ENCODE measurements around the gene CP. TPM values are rescaled to one million over a fixed set of nuclear protein-coding genes. Genes with fewer than 3 reads are reported as not detected.
"Not testable (repeated sequence)": the region's sequence is repeated elsewhere in the genome, so short reads cannot be mapped to it uniquely, and the experiment has no call there.

The CP gene
- total and polyA plus RNA-seq, 10 donors: 16.1 to 121 (median 71.7) TPM

GRCh38 chr3:149227591-149228268, 6.1 kb upstream of the CP start:
- H3K27me3 ChIP-seq (replicated peaks in 1 of 7): no peaks in the 10 kb centered on the region
- H3K4me3 ChIP-seq: no peak overlapping the region
- H3K9me3 ChIP-seq: peaks cover 0 to 3% (median 0%) of the 10 kb centered on the region in 8 donors
- DNase-seq: no peak
- no peaks in the 10 kb centered on the region for H3K36me3 ChIP-seq
- H3K4me1 ChIP-seq: peaks cover 0 to 32% (median 20%) of the 10 kb centered on the region in 6 donors
- WGBS, 5 donors: 84 to 95% (median 92%) methylated on average over 5 of the region's 5 CpGs
- intact Hi-C loops (cut with DNase I; ENCODE audit: low total_unique reads): no loop called here
- TF ChIP-seq CTCF (IDR thresholded peaks at IDR 0.05 in 8 of 11, conservative IDR thresholded peaks at IDR 0.05 in 3 of 11) (no peak), POLR2A (IDR thresholded peaks at IDR 0.05) (no peak), POLR2AphosphoS5 (IDR thresholded peaks at IDR 0.05) (no peak)
- H3K27ac ChIP-seq: no peak overlapping the region

- Histone ChIP-seq H3K4me1 (peaks cover 0 to 32% (median 20%) of the 10 kb centered on the region in 6 donors), H3K27ac (no peak overlapping the region), H3K4me3 (no peak overlapping the region), H3K36me3 (no peaks in the 10 kb centered on the region), H3K9me3 (peaks cover 0 to 3% (median 0%) of the 10 kb centered on the region in 8 donors), H3K27me3 (replicated peaks in 1 of 7) (no peaks in the 10 kb centered on the region)
- 81 to 86% (median 83%) methylated on average over 1 of the region's 1 CpG for WGBS, 5 donors
- intact Hi-C loops (cut with DNase I; ENCODE audit: low total_unique reads): no loop called here
- no peak for DNase-seq
- TF ChIP-seq POLR2AphosphoS5 (IDR thresholded peaks at IDR 0.05) (no peak), POLR2A (IDR thresholded peaks at IDR 0.05) (no peak), CTCF (IDR thresholded peaks at IDR 0.05 in 8 of 11, conservative IDR thresholded peaks at IDR 0.05 in 3 of 11) (no peak)
These were observed 5.1 kb upstream of the CP start for GRCh38 chr3:149226776-149227175.

- Histone ChIP-seq H3K36me3 (no peaks in the 10 kb centered on the region), H3K9me3 (peaks cover 0 to 3% (median 0%) of the 10 kb centered on the region in 8 donors), H3K4me1 (peaks cover 0 to 32% (median 20%) of the 10 kb centered on the region in 6 donors), H3K4me3 (peak overlapping the region; percentile 5 to 63 (median 14)), H3K27ac (peak overlapping the region in 7 of 8 donors; percentile 35 to 75 (median 69)), H3K27me3 (replicated peaks in 1 of 7) (no peaks in the 10 kb centered on the region)
- DNase-seq: no peak
- intact Hi-C loops (cut with DNase I; ENCODE audit: low total_unique reads): no loop called here
- TF ChIP-seq POLR2AphosphoS5 (IDR thresholded peaks at IDR 0.05): peak in 1 of 3 donors; percentile 56
- no peak for TF ChIP-seq POLR2A (IDR thresholded peaks at IDR 0.05)
- peak in 1 of 11 experiments; percentile 8 for TF ChIP-seq CTCF (IDR thresholded peaks at IDR 0.05 in 8 of 11, conservative IDR thresholded peaks at IDR 0.05 in 3 of 11)
- WGBS, 5 donors: 3 to 7% (median 6%) methylated on average over 9 of the region's 9 CpGs
These were observed 3.3 kb upstream of the CP start for GRCh38 chr3:149224736-149225594.

GRCh38 chr3:149223461-149223820, 1.8 kb upstream of the CP start:
- Histone ChIP-seq H3K9me3 (peaks cover 0 to 3% (median 0%) of the 10 kb centered on the region in 8 donors), H3K4me1 (peaks cover 0 to 32% (median 20%) of the 10 kb centered on the region in 6 donors), H3K4me3 (no peak overlapping the region), H3K27ac (peak overlapping the region in 5 of 8 donors; percentile 6 to 75 (median 69)), H3K27me3 (replicated peaks in 1 of 7) (no peaks in the 10 kb centered on the region), H3K36me3 (no peaks in the 10 kb centered on the region)
- 90 to 94% (median 91%) methylated on average over 6 of the region's 6 CpGs for WGBS, 5 donors
- intact Hi-C loops (cut with DNase I; ENCODE audit: low total_unique reads): no loop called here
- no peak for TF ChIP-seq POLR2A (IDR thresholded peaks at IDR 0.05)
- DNase-seq: no peak

- Histone ChIP-seq H3K4me3 (peak overlapping the region in 2 of 8 donors; percentile 26 to 45), H3K27ac (peak overlapping the region in 4 of 8 donors; percentile 12 to 56 (median 27)), H3K4me1 (peaks cover 0 to 19% (median 11%) of the 10 kb centered on the region in 6 donors)
- WGBS, 5 donors: 87 to 96% (median 93%) methylated on average over 1 of the region's 1 CpG
- intact Hi-C loops (cut with DNase I; ENCODE audit: low total_unique reads); DNase-seq; H3K36me3 ChIP-seq; H3K27me3 ChIP-seq (replicated peaks in 1 of 7); H3K9me3 ChIP-seq: not testable (repeated sequence)
These were observed 2.1 kb downstream of the CP start for GRCh38 chr3:149219380-149220121.

All from spleen (tissue), 11 donors.